ENCODE data around the gene PARD3.

The PARD3 gene

DNA sequence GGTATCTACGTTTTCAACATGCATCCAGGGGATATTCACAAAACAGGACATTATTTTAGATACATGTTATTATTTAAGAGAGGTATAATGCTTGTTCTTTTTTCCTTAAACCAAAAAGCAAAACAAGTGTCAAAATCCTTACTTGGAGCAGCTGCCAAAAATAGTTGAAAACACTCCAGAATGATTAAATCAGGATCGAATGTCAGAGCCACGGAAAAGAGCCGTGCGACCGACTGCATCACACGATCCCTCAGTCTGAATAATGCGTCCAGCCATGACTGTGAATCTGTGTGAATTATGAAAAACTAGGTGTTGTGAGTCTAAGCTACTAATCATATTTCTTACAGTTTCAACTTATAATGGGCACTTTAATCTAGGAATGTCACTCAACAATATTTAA, 126.0 kb downstream of the PARD3 start:
- peak; percentile 59 for DNase-seq (ENCODE audit: low spot score)

DNA sequence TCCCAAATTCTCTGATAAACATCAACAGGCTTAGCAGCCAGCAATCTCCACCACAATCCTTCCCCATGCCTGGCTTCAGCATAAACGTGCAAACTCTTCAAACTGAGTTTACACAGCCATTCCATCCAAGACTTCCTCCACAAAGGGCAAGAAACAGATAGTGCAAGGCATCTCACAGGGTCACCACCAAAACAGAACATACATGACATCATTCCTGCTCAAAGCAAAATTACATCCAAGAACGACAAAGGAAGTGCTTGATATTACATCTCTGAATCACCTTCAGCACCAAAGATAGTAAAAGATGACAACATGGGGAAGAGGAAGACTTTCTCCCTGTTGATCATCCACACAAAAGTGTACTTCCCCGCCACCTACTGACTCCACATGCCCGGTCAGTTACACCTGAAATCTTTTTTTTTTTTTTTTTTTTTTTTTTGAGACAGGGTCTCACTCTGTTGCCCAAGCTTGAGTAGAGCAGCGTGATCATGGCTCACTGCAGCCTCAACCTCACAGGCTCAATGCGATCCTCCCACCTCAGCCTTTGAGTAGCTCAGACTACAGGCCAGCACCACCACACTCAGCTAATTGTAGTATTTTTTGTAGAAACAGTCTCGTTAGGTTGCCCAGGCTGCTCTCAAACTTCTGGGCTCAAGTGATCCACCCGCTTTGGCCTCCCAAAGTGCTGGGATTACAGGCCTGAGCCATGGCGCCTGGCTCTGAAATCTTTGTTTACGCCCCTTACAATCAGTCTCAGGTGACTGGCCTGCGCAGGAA, 127.5 kb downstream of the PARD3 start:
- DNase-seq (ENCODE audit: low spot score), result no peak

DNA sequence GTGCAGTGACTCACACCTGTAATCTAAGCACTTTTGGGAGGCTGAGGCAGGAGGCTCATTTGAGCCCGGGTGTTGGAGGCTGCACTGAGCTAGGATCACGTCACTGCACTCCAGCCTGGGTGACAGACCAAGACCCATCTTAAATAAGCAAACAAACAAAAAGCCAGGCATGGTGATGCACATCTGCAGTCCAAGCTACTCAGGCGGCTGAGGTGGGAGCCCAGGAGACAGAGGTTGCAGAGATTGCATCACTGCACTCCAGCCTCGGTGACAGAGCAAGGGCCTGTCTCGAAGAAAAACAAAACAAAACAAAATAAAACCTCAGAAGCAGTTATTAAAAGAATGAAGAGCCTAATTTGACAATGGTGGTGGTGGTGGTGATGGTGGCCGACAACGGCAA, 132.5 kb downstream of the PARD3 start:
- DNase-seq (ENCODE audit: low spot score), result no peak

DNA sequence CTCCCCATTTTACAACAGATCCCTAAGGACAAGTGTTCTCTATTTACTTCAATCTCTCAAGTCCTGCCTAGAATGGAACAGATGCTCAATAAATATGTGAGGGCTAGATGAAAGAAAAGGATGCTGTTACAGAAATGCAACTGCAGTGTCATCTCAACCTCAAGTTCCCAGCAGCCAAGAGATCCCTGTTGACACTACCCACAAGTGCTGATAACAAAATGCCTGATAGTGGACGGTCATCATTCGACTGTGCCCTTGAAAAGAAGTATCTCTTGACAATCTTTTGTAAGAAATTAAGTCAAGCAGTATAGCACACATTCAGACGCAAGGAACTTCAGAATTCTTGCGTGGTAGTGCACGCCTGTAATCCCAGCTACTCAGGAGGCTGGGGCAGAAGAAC, 133.2 kb downstream of the PARD3 start:
- DNase-seq (ENCODE audit: low spot score), result no peak

DNA sequence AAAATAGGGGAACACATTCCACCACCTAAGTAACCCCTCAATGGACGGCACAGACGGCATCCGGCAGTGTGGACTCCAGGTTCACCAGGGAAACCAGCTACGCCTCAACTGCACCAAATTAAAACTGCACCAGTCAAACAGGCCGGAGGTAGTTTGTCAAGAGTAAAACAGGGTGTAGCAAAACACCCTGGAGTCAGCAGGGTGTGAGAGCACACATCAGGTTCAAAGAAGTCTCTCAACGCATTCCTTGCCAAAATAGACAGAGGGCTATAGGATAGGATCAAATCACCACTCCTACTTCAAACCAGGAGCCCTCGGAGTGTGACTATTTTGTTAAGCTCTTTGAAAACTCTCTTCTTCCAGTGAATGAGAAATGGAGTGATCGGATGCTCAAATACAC, 135.9 kb downstream of the PARD3 start:
- DNase-seq (ENCODE audit: low spot score), result no peak

DNA sequence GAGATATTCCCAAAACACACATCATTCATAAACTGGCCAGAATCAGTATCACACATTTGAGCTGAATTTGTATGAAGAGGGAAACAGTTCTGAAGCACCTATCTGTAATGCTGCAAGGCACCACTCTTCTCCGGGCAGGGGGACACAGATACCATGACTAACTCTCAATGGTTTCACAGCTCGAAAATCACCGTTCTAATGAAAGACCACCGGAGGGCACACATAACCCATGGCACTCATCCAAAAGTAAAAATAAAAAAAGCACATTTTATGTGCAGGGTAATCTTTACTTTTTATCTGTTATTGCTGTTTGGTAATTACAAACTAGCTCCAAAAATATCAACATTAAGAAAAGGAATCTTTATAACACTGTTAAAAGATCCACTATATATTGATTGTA, 137.5 kb downstream of the PARD3 start:
- no peak for DNase-seq (ENCODE audit: low spot score)

DNA sequence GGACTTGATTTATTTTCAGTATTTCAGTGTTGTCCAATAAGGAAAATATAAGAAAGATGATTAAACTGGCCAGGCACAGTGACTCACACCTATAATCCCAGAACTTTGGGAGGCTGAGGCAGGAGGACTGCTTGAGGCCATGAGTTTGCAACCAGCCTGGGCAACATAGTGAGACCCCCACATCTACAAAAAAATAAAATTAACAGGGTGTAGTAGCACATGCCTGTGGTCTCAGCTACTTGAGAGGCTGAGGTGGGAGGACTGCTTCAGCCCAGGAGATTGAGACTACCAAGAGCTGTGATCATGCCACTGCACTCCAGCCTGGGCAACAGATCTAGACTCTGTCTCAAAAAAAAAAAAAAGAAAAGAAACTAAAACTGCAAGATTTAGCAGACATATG, 138.0 kb downstream of the PARD3 start:
- DNase-seq (ENCODE audit: low spot score), result no peak

DNA sequence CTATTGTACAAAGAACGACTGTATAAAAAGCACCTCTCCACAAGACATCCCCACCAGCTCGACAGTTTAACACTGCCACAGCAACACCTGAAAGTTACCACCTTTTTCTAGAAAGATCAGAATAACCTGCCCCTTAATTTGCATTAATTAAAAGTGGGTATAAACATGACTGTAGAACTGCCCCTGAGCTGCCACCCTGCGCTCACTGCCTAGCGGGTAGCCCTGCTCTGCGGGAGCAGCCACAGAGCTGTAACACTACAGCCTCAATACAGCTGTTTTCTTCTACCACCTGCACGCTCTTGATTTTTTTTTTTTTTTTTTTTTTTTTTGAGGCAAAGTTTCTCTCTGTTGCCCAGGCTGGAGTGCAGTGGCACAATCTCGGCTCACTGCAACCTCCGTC, 140.9 kb downstream of the PARD3 start:
- DNase-seq (ENCODE audit: low spot score), result no peak

DNA sequence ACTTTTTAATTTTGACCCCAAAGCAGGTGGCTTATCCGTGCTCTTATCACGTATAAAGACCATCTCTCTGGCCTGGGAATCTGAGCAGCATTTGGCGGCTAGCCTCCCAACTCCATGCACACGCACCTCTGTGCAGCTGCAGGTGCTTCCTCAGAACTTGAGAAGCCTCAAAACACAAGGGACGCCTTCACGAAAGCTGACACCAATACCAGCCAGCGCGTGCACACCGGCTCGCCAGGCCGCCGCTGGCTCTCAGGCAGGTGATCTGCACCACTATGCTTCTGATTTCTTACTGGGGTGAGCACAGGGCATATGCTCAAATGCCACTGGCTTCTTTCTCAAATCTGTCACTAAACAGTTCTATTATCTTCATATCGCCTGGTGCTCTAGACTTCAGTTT, 145.0 kb downstream of the PARD3 start:
- DNase-seq (ENCODE audit: low spot score), result no peak

DNA sequence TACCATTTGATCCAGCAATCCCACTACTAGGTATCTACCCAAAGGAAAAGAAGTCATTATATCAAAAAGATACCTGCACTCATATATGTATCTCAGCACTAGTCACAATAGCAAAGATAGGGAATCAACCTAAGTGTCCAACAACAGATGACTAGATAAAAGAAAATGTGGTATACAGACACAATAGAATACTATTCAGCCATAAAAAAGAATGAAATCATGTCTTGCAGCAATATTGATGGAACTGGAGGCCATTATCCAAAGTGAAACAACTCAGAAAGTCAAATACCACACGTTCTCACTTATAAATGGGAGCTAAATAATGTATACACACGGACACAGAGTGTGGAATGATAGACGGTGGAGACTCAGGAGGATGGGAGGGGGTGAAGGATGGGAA, 146.0 kb downstream of the PARD3 start:
- DNase-seq (ENCODE audit: low spot score), result no peak

DNA sequence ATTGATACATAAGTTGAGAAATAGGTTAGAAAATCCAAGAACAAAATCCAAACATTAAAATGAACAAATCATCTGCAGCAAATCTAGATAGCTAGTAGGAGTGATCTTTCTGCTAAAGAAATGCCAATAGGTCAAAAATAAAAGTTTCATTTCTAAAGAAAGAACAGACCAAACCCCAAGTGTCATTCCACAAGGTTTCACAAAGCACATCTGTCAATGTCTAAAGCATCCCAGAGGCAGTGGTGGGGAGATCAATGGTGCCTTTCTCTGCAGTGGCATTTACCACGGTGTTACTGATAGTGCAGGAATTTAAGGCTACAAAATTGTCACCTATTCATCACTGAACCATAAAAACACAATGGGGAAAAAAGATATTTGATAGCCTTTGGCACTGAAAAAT, 147.9 kb downstream of the PARD3 start:
- no peak for DNase-seq (ENCODE audit: low spot score)

DNA sequence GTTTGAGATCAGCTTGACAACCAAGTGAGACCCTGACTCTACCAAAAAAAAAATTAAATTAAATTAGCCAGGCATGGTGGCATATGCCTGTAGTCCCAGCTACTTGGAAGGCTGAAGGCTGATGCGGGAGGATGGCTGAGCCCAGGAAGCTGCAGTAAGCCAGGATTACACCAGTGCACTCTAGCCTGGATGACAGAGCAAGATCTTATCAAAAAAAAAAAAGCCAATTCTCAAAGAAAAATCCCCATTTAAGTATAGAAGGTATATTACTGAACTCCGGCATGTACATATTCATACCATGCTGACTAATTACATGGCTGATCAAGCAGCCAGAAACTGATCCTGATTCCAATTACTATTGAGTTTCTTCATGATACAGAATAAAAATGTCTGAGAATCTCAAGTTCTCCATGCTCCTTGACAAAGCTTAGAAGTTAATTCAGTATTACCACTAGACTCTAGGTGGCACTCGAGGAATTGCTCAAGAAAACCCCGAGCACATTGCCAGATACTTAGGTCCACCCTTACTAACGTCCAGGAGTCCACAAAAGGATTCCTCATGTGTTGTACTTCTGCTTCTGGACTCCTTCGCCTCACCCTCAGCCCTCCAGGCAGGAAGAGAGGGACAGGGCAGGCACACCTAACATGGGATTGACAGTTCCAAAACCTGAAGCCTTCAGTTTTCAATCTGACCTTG, 148.9 kb downstream of the PARD3 start:
- peak; percentile 85 for DNase-seq (ENCODE audit: low spot score)

DNA sequence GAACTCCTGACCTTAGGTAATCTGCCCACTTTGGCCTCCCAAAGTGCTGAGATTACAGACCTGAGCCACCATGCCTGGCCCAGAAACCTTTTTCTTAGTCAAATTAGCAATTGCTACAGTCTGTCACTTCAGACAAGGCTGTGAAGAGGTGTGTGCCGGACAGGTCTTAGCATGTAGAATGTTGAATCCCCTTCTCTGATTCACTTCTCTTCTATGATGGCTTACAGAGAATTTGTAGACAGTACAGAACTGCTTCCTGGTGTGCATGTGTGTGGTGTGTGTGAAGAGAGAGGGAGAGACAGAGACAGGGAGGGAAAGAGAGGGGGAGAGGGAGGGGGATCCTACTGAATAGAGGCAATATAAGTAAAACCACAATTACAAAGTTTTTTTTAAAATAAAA, 150.4 kb downstream of the PARD3 start:
- no peak for DNase-seq (ENCODE audit: low spot score)

DNA sequence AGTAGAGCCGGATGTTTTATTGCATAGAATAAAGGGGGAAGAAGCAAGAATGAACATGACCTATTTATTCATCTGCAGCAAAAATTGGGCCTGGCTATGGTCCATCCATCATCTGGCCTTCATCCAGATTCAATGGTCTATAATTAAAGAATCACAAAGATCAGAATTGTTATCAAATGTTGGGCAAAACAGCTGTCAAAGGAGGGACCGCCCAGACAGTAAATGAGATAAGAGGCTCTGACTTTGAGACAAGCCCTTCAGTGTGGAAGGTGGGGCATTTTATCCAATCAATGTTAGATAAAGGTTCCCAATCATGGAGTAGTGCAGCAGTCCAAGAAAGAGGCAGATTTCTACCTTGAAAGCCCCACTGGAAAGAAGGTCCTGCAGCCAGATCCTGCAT, 153.5 kb downstream of the PARD3 start:
- no peak for DNase-seq (ENCODE audit: low spot score)

DNA sequence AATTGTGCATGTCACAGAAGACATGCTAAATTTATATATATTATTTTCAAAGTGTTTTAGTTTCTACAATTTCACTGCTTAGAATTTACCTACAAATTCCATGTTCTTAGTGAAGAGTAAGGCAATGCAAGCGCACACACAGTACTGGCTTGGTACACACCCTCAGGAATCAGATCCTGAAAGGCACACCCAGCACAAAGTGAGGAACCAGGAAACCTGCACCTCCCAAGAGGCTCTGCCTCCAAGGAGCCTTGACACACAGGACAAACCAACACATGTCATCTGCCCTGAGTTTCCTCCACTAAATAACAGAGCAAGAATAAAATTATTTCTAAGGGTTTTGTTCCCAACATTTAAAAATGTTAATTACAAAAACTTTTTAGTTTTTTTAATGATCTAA, 156.2 kb downstream of the PARD3 start:
- DNase-seq (ENCODE audit: low spot score), result no peak

DNA sequence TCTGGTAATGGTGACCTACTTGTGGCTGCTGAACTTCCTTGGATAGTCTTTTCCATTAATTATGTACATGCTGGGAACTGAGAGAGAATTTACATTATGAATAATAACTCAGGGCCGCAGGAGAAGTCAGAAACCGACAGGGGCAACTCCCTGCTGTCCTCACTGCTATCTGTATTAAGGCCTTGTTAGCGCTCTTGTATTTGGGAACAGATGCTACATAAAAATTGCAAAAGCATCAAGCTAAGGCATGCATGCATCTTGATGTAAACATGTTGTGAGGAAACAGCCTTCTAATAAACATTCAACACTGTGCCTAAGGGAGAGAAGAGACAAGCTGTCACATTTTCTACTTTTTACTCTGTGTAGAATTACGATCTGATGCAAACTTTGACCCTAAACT, 158.4 kb downstream of the PARD3 start:
- DNase-seq (ENCODE audit: low spot score), result no peak

DNA sequence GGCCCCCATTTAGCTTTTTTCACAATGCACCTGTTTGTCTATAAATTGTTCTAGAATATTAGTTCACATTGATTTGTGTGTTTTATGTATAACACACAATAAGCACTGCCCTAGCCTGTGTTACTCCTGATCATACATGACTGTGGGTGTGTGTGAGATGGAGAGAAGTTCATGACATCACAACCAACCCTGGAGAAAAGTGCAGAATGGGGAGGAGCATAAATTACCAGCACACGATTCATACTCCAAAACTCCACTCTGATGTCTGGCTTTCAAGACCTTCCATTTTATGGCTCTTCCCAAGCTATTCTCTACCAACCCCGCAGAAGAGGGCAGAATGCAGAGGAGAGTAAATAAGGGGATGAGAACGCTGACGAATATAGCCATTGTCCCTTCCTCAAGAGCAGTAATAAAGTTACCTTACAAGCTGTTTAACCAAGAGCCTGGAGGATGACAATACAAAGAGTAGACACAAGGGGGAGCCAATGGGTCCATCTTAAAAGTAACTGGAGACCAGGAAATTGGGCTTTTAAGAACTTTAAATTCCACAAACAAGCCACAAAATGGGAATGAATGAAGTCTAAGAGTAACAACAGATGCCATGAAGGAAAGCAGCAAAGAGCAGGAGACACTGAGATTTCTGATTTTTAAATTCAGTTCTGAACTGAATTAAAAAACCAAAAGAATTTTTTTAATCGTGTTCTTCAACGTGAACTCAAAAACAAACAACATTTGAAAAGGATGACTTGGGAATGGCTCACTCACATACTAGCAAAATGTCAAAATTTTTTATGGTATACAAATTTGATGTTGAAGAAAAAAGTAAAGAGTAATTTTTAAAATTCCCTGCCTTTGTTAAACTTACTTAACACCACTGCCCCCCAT, 159.6 kb downstream of the PARD3 start:
- DNase-seq (ENCODE audit: low spot score), result peak; percentile 66

DNA sequence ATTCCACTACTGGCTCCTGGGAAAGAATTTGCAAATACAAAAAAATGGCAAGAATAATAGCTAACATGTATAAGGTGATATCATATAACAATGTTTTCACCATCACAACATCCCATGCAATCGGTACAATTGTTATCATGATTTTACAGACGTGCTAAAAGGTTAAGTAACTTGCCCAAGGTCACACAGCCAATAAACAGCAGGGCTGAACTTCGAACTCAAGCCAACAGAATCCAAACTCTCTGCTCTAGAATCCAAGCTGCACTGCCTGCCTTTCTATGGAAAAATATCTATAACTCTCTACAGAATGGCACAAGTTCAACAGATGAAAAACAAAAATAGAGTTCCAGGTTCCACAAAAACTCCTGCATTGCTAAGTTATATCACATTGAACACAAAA, 160.9 kb downstream of the PARD3 start:
- DNase-seq (ENCODE audit: low spot score), result no peak

DNA sequence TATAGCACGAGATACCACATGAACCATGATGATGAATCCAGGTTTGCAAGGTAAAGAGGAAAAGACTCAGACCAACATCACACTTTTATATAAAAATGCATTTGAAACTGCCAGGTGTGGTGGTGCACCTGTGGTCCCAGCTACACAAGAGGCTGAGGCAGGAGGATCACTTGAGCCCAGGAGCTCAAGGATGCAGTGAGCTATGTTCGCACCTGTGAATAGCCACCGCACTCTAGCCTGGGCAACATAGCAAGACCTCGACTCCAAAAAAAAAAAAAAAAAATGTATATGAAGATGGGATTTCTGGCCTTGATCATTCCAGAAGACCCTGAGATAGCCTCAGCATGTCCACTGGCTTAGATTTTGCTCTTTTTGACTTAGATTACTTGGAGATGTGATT, 161.6 kb downstream of the PARD3 start:
- DNase-seq (ENCODE audit: low spot score), result no peak

DNA sequence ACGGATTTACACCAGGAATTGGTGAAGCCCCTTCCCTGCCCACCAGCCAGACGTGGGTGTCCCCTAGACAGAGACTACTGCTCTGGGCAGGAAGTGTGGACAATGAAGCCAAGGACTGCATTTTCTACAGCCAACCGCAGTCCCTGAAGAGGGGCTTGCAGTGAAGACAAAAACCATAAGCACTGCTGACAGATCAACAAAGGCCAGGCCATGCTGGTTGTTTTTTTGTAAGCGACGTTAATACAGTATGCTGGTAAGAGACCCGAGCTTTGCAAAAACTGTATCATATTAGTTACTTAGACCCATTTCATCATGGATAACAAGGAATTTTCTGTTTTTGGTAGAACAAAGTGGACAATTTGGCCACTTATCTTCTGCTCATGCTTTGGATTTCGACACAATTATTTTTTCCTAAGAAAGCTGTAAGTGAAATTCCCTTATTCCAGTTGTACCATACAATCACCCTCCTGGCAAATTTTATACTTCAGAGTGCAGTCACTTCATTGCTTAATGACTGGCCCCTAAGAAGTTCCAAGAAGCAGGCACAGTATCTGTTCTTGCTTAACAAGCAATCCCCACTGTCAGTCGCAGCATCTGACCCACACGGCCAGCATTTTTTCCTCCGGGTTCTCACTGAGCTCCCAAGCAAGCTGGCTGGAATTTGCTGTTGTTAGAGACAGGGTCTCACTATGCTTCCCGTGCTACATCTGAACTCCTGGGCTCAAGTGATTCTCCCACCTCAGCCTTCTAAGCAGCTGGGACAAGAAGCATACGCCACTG, 163.5 kb downstream of the PARD3 start:
- no peak for DNase-seq (ENCODE audit: low spot score)

DNA sequence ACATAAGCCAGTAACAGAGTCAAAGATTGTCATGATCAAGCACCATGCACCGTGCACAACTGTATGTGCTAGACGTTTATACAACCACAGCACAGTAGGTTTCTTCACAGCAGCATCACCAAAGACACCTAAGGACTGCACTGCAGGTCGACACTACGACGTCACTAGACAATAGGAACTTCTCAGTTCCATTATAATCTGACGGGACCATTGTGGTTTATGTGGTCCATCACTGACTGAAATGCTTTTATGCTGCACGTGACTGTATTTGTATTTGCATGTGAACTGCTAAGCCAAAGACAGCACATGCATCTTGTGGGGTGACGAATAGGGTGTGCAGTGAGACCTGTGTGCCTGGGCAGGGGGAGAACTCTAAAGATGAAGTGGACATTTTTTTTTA, 164.9 kb downstream of the PARD3 start:
- no peak for DNase-seq (ENCODE audit: low spot score)

DNA sequence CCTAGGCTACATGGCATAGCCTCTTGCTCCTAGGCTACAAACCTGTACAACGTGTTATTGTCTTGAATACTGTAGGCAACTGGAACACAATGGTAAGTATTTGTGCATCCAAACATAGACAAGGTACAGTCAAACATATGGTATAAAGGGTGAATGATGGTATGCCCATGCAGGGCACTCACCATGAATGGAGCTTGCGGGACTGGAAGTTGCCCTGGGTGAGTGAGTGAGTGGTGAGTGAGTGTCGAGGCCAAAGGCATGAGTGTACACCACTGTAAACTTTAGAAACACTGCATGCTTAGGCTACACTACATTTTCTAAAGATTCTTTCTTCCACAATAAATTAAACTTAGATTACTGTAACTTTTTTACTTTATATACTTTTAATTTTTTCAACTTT, 165.7 kb downstream of the PARD3 start:
- DNase-seq (ENCODE audit: low spot score), result no peak

Data from GM03348 (cell line).